Mucosa of stomach (tissue), 1 donor: ENCODE data around the gene SNRPB2.
A peak's percentile ranks its signal among the peaks of the same experiment; 100 is the strongest.

Source experiments
- H3K27me3 ChIP-seq: one replicate; pipeline ENCODE4 v1.7.0; 2013; ENCODE audit warnings: mild to moderate bottlenecking, low read length; ENCODE audit not compliant: control insufficient read depth, insufficient read depth
- H3K36me3 ChIP-seq: one replicate; pipeline ENCODE4 v1.7.0; 2013; ENCODE audit warnings: low read length; ENCODE audit not compliant: control insufficient read depth, insufficient read depth
- H3K4me1 ChIP-seq: one replicate; pipeline ENCODE4 v1.7.0; 2013; ENCODE audit warnings: mild to moderate bottlenecking, low read length; ENCODE audit not compliant: control insufficient read depth, insufficient read depth
- H3K4me3 ChIP-seq: one replicate; pipeline ENCODE4 v1.7.0; 2013; ENCODE audit warnings: low read length
- H3K9ac ChIP-seq: one replicate; pipeline ENCODE4 v1.7.0; 2013; ENCODE audit warnings: mild to moderate bottlenecking, low read length, moderate library complexity
- H3K9me3 ChIP-seq: one replicate; pipeline ENCODE4 v1.7.0; 2013; ENCODE audit warnings: mild to moderate bottlenecking, low read length, moderate library complexity; ENCODE audit not compliant: control insufficient read depth
- donor health status: Pancreatic carcinoma.

The SNRPB2 gene

DNA sequence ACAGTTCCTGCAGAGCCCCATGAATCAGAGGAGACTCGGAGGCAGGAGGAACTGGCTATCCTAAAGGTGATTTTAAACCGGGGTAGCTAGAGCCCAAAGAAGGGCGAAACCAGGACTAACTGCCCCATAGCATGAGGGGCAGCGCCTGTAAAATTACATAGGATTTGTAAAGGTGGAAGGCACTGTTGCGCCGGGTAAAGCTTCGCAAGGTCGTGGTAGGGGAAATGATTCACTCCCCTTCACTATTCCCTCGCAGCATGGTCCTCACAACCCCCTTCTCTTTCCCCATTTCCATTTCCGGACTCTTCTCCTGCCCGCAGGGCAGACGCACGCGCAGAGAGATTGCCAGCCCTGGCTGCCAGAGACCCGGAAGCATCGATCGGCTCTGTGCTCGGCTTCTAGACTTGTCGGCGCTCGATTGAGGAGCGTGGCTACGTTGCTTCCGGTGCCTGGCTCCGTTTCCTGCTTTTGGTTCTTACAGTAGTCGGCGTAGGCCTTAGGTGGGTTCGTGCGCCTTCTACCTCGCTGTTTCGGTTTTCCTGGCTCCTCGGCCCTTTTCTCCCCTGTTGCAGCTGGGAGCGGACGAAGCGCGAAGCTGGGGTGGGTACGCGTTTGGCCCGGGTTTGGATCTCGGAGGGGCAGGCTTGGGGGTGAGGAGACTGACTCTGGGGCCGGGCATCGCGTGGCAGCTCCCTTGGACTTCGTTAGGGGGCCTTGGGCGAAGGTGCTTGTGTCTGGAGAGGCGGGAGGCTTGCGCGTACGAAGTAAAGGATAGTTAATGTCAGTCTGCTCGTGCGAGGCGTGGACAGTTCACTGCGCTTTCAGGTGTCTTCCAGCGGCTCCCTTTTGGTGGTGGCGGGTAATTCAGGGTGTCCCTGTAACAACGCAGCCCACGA is at the start of gene SNRPB2:
SNRPB2 (plus strand) TSS at position 462 of the 896 bp plus-strand sequence. CDS start 1,677 bp downstream, outside the sequence.
- no peaks in the 10 kb centered on the region for H3K9me3 ChIP-seq
- H3K4me1 ChIP-seq, result peaks cover 11% of the 10 kb centered on the region
- H3K27me3 ChIP-seq, result peaks cover 21% of the 10 kb centered on the region
- peak within 1 kb of the TSS; percentile 97 for H3K4me3 ChIP-seq
- no peaks in the 10 kb centered on the region for H3K36me3 ChIP-seq
- H3K9ac ChIP-seq, result peak within 1 kb of the TSS; percentile 89

DNA sequence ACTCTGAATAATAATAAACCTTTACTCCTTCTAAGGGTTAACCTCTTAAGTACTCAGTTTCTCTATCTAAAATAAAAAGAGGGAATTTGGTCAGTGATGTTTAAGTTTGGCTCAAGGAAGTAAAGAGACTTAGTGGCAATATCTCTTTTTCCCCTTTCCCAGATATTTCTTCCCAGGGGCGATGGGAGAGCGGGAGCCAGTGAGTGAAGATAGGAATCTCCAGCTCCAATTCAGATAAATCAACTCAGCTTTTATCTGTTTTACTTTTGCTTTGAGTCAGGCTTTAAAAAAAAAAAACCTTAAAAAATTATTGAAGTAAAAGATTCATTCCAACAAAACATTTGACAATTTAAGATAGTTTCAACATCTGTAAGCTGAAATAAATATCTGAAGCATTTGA is 45.4 kb upstream of the SNRPB2 start:
- H3K4me3 ChIP-seq, result no peak overlapping the region
- H3K36me3 ChIP-seq, result no peaks in the 10 kb centered on the region
- H3K27me3 ChIP-seq, result no peaks in the 10 kb centered on the region
- H3K4me1 ChIP-seq, result no peaks in the 10 kb centered on the region
- H3K9ac ChIP-seq, result no peak overlapping the region
- H3K9me3 ChIP-seq, result no peaks in the 10 kb centered on the region

DNA sequence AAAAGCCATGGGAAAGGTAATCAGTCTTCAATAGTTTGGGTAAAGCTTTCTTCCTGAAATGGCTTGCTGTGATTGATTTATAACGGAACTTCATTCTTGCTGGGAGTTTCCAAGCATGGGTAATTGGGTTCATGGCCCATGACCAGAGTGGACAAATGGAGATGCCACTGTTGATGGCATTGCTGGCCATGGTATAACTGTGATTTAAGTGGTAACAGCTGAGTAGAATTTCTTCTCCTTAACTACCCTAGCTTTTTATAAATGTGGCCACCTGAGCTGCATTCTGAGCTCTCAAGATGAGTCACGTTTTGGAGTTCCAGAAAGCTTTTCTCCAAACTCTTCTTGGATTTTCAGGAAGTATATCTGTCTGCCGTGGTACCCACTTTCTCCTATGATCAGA is 39.9 kb upstream of the SNRPB2 start:
- H3K27me3 ChIP-seq, result no peaks in the 10 kb centered on the region
- no peaks in the 10 kb centered on the region for H3K9me3 ChIP-seq
- no peaks in the 10 kb centered on the region for H3K4me1 ChIP-seq
- H3K36me3 ChIP-seq, result no peaks in the 10 kb centered on the region
- H3K9ac ChIP-seq, result no peak overlapping the region
- H3K4me3 ChIP-seq, result no peak overlapping the region

DNA sequence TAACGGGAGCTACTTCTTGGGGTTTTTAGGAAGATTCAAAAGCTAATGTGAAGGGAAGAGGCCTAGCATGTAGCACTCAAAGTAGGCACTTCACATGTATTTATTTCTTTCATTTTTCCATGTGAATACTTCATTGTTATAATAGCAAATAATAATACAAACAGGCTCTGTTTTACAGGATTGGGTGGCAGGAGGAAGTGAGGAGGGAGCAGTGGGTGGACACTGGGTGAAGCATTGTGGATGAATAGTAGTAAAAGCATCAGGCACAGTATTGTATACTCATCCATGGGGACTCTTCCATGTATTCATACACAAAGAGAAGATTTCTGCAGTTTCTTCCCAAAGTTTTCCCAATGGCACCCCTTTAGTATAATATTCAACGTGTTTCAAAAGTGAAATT is 38.4 kb upstream of the SNRPB2 start:
- no peaks in the 10 kb centered on the region for H3K36me3 ChIP-seq
- H3K9me3 ChIP-seq, result no peaks in the 10 kb centered on the region
- no peak overlapping the region for H3K9ac ChIP-seq
- no peaks in the 10 kb centered on the region for H3K27me3 ChIP-seq
- no peaks in the 10 kb centered on the region for H3K4me1 ChIP-seq
- H3K4me3 ChIP-seq, result no peak overlapping the region

DNA sequence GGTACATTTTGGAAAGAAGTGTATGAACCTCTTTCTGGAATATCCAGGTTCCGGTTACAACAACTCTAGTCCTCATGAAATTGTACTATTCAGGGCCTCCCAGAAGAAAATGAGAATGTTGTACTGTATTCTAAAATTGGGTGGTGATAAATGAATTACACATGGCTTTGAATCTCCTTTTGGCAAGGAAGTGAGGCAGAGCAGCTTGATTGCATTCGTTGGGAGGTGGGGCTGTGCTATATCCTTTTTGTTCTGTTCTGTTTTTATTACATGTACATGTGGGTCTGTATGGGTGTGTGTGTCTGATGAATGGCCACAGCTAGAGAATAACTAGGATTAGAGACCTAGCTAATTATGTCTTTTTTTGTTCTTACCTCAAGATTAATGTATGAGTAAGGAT is 37.8 kb upstream of the SNRPB2 start:
- H3K4me3 ChIP-seq, result no peak overlapping the region
- H3K27me3 ChIP-seq, result no peaks in the 10 kb centered on the region
- H3K36me3 ChIP-seq, result no peaks in the 10 kb centered on the region
- H3K9me3 ChIP-seq, result no peaks in the 10 kb centered on the region
- H3K4me1 ChIP-seq, result no peaks in the 10 kb centered on the region
- H3K9ac ChIP-seq, result no peak overlapping the region

DNA sequence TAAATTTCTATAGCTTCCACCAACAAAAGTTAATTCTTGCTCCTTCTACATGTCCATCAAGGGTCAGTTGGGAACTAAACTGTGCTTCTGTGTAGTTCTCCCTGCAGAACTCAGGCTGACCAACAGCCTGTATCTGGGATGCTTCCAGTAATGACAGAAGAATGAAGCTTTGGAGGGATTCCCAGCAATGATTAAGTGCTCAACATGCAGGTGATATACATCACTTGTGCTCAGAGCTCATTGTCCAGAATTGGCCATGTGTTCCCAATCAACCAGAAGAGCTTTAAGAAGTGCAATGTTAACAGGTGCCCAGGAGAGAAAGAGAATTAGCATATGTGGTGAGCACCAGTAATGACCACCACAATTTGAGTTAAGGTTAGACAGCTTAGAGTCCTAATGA is 37.4 kb upstream of the SNRPB2 start:
- H3K27me3 ChIP-seq, result no peaks in the 10 kb centered on the region
- no peak overlapping the region for H3K9ac ChIP-seq
- H3K36me3 ChIP-seq, result no peaks in the 10 kb centered on the region
- no peaks in the 10 kb centered on the region for H3K4me1 ChIP-seq
- H3K4me3 ChIP-seq, result no peak overlapping the region
- no peaks in the 10 kb centered on the region for H3K9me3 ChIP-seq

DNA sequence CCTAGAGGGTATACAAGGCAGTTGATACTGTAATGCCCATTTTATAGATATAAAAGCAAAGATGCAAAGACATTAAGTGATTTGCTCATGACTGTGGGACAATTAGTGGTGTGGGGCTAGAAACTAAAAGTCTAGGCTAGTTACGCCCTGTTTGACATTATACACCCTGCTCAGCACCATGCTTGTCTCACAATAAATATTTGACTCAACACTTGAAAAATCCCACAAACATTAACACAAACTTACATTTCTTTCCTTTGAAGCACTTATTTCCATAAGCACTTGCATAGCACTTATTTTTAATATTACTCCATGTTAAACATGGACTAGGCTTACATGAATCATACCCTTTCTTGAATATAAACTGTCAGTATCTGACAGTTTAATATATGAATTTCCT is 36.5 kb upstream of the SNRPB2 start:
- Histone ChIP-seq H3K36me3 (no peaks in the 10 kb centered on the region), H3K4me3 (no peak overlapping the region), H3K4me1 (no peaks in the 10 kb centered on the region), H3K9ac (no peak overlapping the region), H3K27me3 (no peaks in the 10 kb centered on the region), H3K9me3 (no peaks in the 10 kb centered on the region)

DNA sequence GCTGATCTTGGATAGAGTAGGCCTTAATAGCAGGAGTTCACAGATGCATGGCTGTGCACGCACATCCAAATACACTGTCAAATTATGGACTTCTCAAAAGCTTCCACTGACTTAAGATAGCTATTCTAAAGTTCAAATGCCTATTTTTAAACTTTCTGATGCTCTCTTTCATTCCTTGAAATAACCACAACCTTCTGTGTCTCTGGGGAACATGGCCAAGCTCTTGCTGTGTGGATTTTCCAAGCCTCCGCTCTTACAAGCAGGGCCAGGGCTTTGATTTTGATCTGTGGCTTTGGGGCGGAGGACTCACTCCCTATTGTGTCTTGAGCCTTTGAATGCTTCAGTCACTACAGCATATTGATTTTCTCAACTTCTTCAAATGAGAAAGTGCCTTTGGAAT is 35.7 kb upstream of the SNRPB2 start:
- Histone ChIP-seq H3K36me3 (no peaks in the 10 kb centered on the region), H3K4me3 (no peak overlapping the region), H3K9ac (no peak overlapping the region), H3K27me3 (no peaks in the 10 kb centered on the region), H3K4me1 (no peaks in the 10 kb centered on the region), H3K9me3 (no peaks in the 10 kb centered on the region)

DNA sequence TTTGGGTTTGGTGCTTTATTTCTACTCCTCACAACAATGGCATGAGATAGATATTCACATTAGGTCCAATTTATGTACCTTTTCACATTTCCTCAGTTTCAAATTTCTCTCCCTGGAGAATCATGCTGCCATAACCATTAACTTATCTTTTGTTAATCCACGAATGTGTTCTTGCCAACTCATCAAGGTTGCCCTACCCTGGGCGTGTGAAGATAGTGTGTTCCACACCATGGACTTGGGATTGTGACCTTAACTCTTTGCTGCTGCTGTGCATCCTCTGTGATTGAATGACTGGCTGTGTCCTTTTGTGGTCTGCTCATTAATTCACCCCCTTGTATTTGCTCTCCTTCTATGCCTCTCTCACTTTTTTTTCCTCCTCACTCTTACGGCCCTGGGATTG is 34.2 kb upstream of the SNRPB2 start:
- Histone ChIP-seq H3K9me3 (no peaks in the 10 kb centered on the region), H3K27me3 (no peaks in the 10 kb centered on the region), H3K36me3 (no peaks in the 10 kb centered on the region), H3K9ac (no peak overlapping the region), H3K4me3 (no peak overlapping the region), H3K4me1 (no peaks in the 10 kb centered on the region)

DNA sequence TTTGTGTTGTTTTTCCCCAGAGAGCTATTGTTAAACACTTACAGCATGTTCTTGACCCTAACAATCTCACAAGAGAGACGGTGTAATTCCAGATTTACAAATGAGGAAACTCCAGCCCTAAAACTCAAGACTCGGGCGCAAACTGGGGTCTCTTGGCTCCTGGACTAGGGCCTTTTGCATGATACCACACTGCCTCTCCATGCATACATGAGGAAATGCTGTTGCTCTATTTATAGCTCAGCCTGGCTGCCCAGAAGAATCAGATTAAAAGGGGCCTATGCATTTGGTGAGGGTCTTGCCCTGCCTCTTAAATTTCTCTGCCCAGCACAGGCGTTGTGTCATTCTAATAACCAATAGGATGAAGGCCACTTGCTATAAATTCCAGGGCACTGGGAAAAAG is 30.5 kb upstream of the SNRPB2 start:
- no peak overlapping the region for H3K9ac ChIP-seq
- H3K9me3 ChIP-seq, result no peaks in the 10 kb centered on the region
- no peaks in the 10 kb centered on the region for H3K4me1 ChIP-seq
- H3K4me3 ChIP-seq, result no peak overlapping the region
- no peaks in the 10 kb centered on the region for H3K27me3 ChIP-seq
- H3K36me3 ChIP-seq, result no peaks in the 10 kb centered on the region

DNA sequence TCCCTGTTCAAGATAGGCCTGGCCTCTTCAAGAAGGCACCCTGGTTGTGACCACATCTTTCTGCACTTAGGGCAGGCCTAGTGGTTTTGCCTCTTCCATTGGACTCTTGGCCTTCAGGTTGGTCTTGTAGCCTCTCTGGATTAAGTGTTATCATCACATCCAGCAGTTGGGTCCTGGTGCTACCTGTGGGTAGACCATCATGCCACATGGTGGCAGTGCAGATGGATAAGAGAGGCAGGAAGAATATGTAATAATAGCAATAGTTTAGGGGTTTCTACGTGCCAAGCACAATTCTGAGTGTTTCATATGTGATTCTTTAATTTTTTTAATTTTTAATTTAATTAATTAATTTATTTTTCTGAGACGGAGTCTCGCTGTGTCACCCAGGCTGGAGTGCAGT is 28.5 kb upstream of the SNRPB2 start:
- Histone ChIP-seq H3K9ac (no peak overlapping the region), H3K4me1 (no peaks in the 10 kb centered on the region), H3K27me3 (no peaks in the 10 kb centered on the region), H3K4me3 (no peak overlapping the region), H3K9me3 (no peaks in the 10 kb centered on the region), H3K36me3 (no peaks in the 10 kb centered on the region)

DNA sequence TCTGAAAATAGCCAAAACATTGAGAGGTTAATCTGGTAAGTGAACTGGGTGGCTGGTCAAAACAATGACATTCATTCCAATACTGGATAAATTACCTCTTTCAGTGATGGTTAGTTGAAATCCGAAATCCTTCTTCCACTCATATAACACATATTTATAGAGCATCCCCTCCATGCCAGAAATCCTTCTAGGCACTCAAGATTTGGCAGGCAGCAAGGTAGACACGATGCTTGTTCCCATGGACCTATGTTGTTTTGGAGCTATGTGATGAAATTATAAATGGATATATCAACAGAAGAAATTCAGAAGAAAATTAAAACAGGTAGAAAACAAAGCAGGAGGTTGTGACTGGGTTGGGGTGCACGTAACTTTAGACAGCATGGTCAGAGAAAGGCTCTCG is 26.3 kb upstream of the SNRPB2 start:
- no peak overlapping the region for H3K9ac ChIP-seq
- no peaks in the 10 kb centered on the region for H3K9me3 ChIP-seq
- no peaks in the 10 kb centered on the region for H3K36me3 ChIP-seq
- no peaks in the 10 kb centered on the region for H3K4me1 ChIP-seq
- H3K27me3 ChIP-seq, result no peaks in the 10 kb centered on the region
- no peak overlapping the region for H3K4me3 ChIP-seq
